ENCODE measurements around the gene MGAT4A.

GRCh38 chr2:98773169-98773568, 42.2 kb upstream of the MGAT4A start:
- no peak for TF ChIP-seq FOXO1 (CRISPR knock-in tag; IDR thresholded peaks at IDR 0.05)
- no peak for TF ChIP-seq ZNF337 (CRISPR knock-in tag; IDR thresholded peaks at IDR 0.05; ENCODE audit: borderline replicate concordance, low read depth)
- TF ChIP-seq ZXDC (CRISPR knock-in tag; IDR thresholded peaks at IDR 0.05), result no peak
- TF ChIP-seq CBX5 (CRISPR knock-in tag; IDR thresholded peaks at IDR 0.05; ENCODE audit: borderline replicate concordance), result no peak
- no peak for TF ChIP-seq HDAC1 (CRISPR knock-in tag; IDR thresholded peaks at IDR 0.05)
